Liver (tissue), 9 donors: Measurements from ENCODE around the gene RNF151. TPM values are rescaled to one million over a fixed set of nuclear protein-coding genes. Genes with fewer than 3 reads are reported as not detected.

Source experiments
- DNase-seq: peaks from one replicate; pipeline ENCODE4 v3.0.0-alpha.2; 2017; ENCODE audit warnings: low spot score
- H3K27ac ChIP-seq, 2 donors: one replicate each; pipeline ENCODE4 v1.7.0; 2013; ENCODE audit warnings: inconsistent platforms in 2 of 2, low read length in 2 of 2, control low read depth in 1 of 2, low read depth in 1 of 2, mild to moderate bottlenecking in 1 of 2
- H3K27me3 ChIP-seq, 4 donors: one replicate each; pipeline versions ENCODE4 v1.6.1 to v1.7.0; 2013; ENCODE audit warnings: low read length in 3 of 4, inconsistent platforms in 1 of 4, mild to moderate bottlenecking in 1 of 4, moderate library complexity in 1 of 4; ENCODE audit not compliant: control insufficient read depth in 4 of 4, insufficient read depth in 4 of 4
- H3K36me3 ChIP-seq, 4 donors: one replicate each; pipeline versions ENCODE4 v1.6.1 to v1.7.0; 2013; ENCODE audit warnings: low read length in 3 of 4, mild to moderate bottlenecking in 3 of 4, low read depth in 1 of 4, moderate library complexity in 1 of 4; ENCODE audit not compliant: control insufficient read depth in 4 of 4, insufficient read depth in 3 of 4
- H3K4me1 ChIP-seq, 4 donors: one replicate each; pipeline versions ENCODE4 v1.6.1 to v1.7.0; 2013; ENCODE audit warnings: low read length in 3 of 4, mild to moderate bottlenecking in 3 of 4, moderate library complexity in 1 of 4; ENCODE audit not compliant: control insufficient read depth in 4 of 4, insufficient read depth in 4 of 4
- H3K4me3 ChIP-seq, 3 donors: one replicate each; pipeline versions ENCODE4 v1.6.1 to v1.7.0; 2013; ENCODE audit warnings: low read length in 3 of 3, control low read depth in 1 of 3, low read depth in 1 of 3, mild to moderate bottlenecking in 1 of 3
- H3K9ac ChIP-seq, 2 donors: one replicate each; pipeline ENCODE4 v1.7.0; 2013; ENCODE audit warnings: low read length in 2 of 2, mild to moderate bottlenecking in 2 of 2, moderate library complexity in 2 of 2, control low read depth in 1 of 2, low read depth in 1 of 2
- H3K9me3 ChIP-seq, 4 donors: one replicate each; pipeline versions ENCODE4 v1.6.1 to v1.7.0; 2013; ENCODE audit warnings: low read length in 3 of 4; ENCODE audit not compliant: control insufficient read depth in 4 of 4
- EGR1 ChIP-seq, 2 donors: IDR thresholded peaks; 2 replicates each; pipeline ENCODE4 v1.6.1; 2016 to 2018; ENCODE audit warnings: antibody characterized with exemption in 2 of 2, low read depth in 2 of 2
- FOXA1 ChIP-seq: IDR thresholded peaks from 2 replicates; pipeline ENCODE4 v1.6.1; 2016; ENCODE audit warnings: antibody characterized with exemption
- FOXA2 ChIP-seq: IDR thresholded peaks from 2 replicates; pipeline ENCODE4 v1.6.1; 2016; ENCODE audit warnings: antibody characterized with exemption
- GABPA ChIP-seq, 2 donors: IDR thresholded peaks in 1 of 2; conservative IDR thresholded peaks in 1 of 2; 2 replicates each; pipeline ENCODE4 v1.6.1; 2016; ENCODE audit warnings: antibody characterized with exemption in 2 of 2, mild to moderate bottlenecking in 1 of 2, moderate library complexity in 1 of 2
- HNF4A ChIP-seq, 2 donors: conservative IDR thresholded peaks; 2 replicates each; pipeline ENCODE4 v1.6.1; 2016; ENCODE audit warnings: antibody characterized with exemption in 2 of 2, mild to moderate bottlenecking in 2 of 2
- HNF4G ChIP-seq: IDR thresholded peaks from 2 replicates; pipeline ENCODE4 v1.6.1; 2016; ENCODE audit warnings: antibody characterized with exemption
- JUND ChIP-seq, 2 donors: IDR thresholded peaks; 2 replicates each; pipeline ENCODE4 v1.6.1; 2016; ENCODE audit warnings: antibody characterized with exemption in 2 of 2
- NR2F2 ChIP-seq: IDR thresholded peaks from 2 replicates; pipeline ENCODE4 v1.6.1; 2016; ENCODE audit warnings: antibody characterized with exemption
- RAD21 ChIP-seq, 2 donors: IDR thresholded peaks; 2 replicates each; pipeline ENCODE4 v1.6.1; 2016; ENCODE audit warnings: antibody characterized with exemption in 2 of 2, mild to moderate bottlenecking in 2 of 2
- RXRA ChIP-seq, 2 donors: IDR thresholded peaks; 2 replicates each; pipeline ENCODE4 v1.6.1; 2017 to 2018; ENCODE audit warnings: antibody characterized with exemption in 2 of 2, mild to moderate bottlenecking in 1 of 2
- SP1 ChIP-seq: IDR thresholded peaks from 2 replicates; pipeline ENCODE4 v1.6.1; 2018; ENCODE audit warnings: antibody characterized with exemption, mild to moderate bottlenecking
- TAF1 ChIP-seq: conservative IDR thresholded peaks from 2 replicates; pipeline ENCODE4 v1.6.1; 2016; ENCODE audit warnings: antibody characterized with exemption, mild to moderate bottlenecking
- YY1 ChIP-seq: IDR thresholded peaks from 2 replicates; pipeline ENCODE4 v1.6.1; 2016; ENCODE audit warnings: antibody characterized with exemption, mild to moderate bottlenecking
- WGBS: extraction: QIAGEN DNeasy Blood & Tissue Kit; methylation state at CpG from one replicate; pipeline ENCODE4 v1.1.7; 2013; 5-methylcytosine and 5-hydroxymethylcytosine counted together
- polyA plus RNA-seq, 2 donors: library from polyadenylated mRNA; stranded (reverse) in 1 of 2; unstranded in 1 of 2; fragments of 200-250 nt in 1 of 2; fragments of >200 nt in 1 of 2; fragmentation: Nextera tagmentation in 1 of 2; extraction: Ambion mirVana in 1 of 2; gene quantifications; one replicate each; pipeline versions ENCODE4 v1.2.1 to v1.2.3, GENCODE V29; 2013 to 2015
- total RNA-seq, 2 donors: library from RNA; depleted of rRNA; stranded (reverse); fragments of >200 nt; gene quantifications; one replicate each; pipeline ENCODE4 v1.2.3, GENCODE V29; 2014
- TF ChIP-seq, protein P1 (sequence below): IDR thresholded peaks from 2 replicates; pipeline ENCODE4 v1.6.1; 2016; ENCODE audit warnings: antibody characterized with exemption
- TF ChIP-seq, protein P2 (sequence below): IDR thresholded peaks from 2 replicates; pipeline ENCODE4 v1.6.1; 2016; ENCODE audit warnings: antibody characterized with exemption
- TF ChIP-seq, protein P3 (sequence below): IDR thresholded peaks from 2 replicates; pipeline ENCODE4 v1.6.1; 2016; ENCODE audit warnings: antibody characterized with exemption, mild to moderate bottlenecking
- TF ChIP-seq, protein P4 (sequence below): IDR thresholded peaks from 2 replicates; pipeline ENCODE4 v1.6.1; 2016; ENCODE audit warnings: antibody characterized with exemption
- TF ChIP-seq, protein P5 (sequence below): fragments of 150-350 bp; IDR thresholded peaks from 2 replicates; pipeline ENCODE4 v1.5.1; 2017; ENCODE audit warnings: improper control_type of control experiment, low read depth, low read length; ENCODE audit not compliant: missing input control
- donor health status: healthy.
- donor health status: healthy.
- donor health status: healthy.
- donor health status: healthy.
- donor health status: healthy.

RNF151 gene
- total and polyA plus RNA-seq, 4 donors, result not detected

DNA sequence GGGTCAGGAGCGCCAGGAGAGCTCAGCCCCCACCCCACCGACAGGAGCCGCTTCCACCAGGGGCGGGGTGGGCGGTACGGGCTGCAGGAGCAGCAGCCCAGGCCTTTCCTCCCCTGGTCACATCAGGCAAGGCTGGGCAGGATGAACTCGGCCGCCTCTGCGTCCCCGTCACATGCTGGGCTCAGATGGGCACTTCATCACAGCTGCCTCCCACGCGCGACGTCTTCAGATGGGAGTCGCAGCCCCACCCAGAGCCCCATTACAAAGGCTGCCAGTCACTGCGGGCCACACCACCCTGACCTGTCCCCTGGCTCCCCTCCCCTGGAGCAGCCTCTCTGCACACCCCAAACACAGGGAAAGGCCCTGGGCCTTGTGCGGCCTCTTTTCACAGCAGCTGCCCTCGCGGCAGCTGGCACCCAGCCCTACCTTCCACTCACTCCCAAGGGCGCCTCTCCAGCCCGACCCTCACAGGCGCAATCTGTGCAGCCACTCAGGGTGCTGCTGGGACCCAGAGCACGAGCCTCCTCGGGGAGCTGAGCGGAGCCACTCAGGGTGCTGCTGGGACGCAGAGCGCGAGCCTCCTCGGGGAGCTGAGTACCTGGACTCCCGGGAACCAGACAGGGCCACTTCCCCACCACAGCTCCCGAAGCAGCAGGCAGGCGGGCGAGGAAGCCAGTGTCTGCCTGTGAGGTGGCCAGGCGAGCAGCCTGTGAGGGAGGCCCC lies 38.3 kb downstream of the RNF151 start:
- H3K27ac ChIP-seq, result no peak overlapping the region
- DNase-seq, result no peak
- peaks cover 14 to 34% (median 15%) of the 10 kb centered on the region in 4 donors for H3K36me3 ChIP-seq
- no peaks in the 10 kb centered on the region for H3K9me3 ChIP-seq
- 82% methylated on average over 34 of the region's 34 CpGs for WGBS
- peaks cover 36 to 52% (median 46%) of the 10 kb centered on the region in 4 donors for H3K4me1 ChIP-seq
- no peak overlapping the region for H3K4me3 ChIP-seq
- H3K9ac ChIP-seq, result no peak overlapping the region
- TF ChIP-seq TAF1, result no peak
- TF ChIP-seq, protein P1, sequence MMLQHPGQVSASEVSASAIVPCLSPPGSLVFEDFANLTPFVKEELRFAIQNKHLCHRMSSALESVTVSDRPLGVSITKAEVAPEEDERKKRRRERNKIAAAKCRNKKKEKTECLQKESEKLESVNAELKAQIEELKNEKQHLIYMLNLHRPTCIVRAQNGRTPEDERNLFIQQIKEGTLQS, result no peak
- TF ChIP-seq GABPA (IDR thresholded peaks at IDR 0.05 in 1 of 2, conservative IDR thresholded peaks at IDR 0.05 in 1 of 2), result no peak
- TF ChIP-seq FOXA1, result no peak
- TF ChIP-seq, protein P2, sequence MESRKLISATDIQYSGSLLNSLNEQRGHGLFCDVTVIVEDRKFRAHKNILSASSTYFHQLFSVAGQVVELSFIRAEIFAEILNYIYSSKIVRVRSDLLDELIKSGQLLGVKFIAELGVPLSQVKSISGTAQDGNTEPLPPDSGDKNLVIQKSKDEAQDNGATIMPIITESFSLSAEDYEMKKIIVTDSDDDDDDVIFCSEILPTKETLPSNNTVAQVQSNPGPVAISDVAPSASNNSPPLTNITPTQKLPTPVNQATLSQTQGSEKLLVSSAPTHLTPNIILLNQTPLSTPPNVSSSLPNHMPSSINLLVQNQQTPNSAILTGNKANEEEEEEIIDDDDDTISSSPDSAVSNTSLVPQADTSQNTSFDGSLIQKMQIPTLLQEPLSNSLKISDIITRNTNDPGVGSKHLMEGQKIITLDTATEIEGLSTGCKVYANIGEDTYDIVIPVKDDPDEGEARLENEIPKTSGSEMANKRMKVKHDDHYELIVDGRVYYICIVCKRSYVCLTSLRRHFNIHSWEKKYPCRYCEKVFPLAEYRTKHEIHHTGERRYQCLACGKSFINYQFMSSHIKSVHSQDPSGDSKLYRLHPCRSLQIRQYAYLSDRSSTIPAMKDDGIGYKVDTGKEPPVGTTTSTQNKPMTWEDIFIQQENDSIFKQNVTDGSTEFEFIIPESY, result no peak
- no peak for TF ChIP-seq EGR1 (IDR thresholded peaks at IDR 0.05; ENCODE audit: low read depth in 2 of 2)
- TF ChIP-seq, protein P3, sequence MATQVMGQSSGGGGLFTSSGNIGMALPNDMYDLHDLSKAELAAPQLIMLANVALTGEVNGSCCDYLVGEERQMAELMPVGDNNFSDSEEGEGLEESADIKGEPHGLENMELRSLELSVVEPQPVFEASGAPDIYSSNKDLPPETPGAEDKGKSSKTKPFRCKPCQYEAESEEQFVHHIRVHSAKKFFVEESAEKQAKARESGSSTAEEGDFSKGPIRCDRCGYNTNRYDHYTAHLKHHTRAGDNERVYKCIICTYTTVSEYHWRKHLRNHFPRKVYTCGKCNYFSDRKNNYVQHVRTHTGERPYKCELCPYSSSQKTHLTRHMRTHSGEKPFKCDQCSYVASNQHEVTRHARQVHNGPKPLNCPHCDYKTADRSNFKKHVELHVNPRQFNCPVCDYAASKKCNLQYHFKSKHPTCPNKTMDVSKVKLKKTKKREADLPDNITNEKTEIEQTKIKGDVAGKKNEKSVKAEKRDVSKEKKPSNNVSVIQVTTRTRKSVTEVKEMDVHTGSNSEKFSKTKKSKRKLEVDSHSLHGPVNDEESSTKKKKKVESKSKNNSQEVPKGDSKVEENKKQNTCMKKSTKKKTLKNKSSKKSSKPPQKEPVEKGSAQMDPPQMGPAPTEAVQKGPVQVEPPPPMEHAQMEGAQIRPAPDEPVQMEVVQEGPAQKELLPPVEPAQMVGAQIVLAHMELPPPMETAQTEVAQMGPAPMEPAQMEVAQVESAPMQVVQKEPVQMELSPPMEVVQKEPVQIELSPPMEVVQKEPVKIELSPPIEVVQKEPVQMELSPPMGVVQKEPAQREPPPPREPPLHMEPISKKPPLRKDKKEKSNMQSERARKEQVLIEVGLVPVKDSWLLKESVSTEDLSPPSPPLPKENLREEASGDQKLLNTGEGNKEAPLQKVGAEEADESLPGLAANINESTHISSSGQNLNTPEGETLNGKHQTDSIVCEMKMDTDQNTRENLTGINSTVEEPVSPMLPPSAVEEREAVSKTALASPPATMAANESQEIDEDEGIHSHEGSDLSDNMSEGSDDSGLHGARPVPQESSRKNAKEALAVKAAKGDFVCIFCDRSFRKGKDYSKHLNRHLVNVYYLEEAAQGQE, result no peak
- TF ChIP-seq SP1, result no peak
- TF ChIP-seq HNF4G, result no peak
- no peak for TF ChIP-seq FOXA2
- no peak for TF ChIP-seq HNF4A (conservative IDR thresholded peaks at IDR 0.05)
- TF ChIP-seq, protein P4, sequence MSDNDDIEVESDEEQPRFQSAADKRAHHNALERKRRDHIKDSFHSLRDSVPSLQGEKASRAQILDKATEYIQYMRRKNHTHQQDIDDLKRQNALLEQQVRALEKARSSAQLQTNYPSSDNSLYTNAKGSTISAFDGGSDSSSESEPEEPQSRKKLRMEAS, result no peak
- no peak for TF ChIP-seq JUND (IDR thresholded peaks at IDR 0.05)
- TF ChIP-seq YY1, result no peak
- TF ChIP-seq RXRA (IDR thresholded peaks at IDR 0.05), result no peak
- TF ChIP-seq NR2F2, result no peak
- TF ChIP-seq RAD21 (IDR thresholded peaks at IDR 0.05), result no peak
- TF ChIP-seq, protein P5, sequence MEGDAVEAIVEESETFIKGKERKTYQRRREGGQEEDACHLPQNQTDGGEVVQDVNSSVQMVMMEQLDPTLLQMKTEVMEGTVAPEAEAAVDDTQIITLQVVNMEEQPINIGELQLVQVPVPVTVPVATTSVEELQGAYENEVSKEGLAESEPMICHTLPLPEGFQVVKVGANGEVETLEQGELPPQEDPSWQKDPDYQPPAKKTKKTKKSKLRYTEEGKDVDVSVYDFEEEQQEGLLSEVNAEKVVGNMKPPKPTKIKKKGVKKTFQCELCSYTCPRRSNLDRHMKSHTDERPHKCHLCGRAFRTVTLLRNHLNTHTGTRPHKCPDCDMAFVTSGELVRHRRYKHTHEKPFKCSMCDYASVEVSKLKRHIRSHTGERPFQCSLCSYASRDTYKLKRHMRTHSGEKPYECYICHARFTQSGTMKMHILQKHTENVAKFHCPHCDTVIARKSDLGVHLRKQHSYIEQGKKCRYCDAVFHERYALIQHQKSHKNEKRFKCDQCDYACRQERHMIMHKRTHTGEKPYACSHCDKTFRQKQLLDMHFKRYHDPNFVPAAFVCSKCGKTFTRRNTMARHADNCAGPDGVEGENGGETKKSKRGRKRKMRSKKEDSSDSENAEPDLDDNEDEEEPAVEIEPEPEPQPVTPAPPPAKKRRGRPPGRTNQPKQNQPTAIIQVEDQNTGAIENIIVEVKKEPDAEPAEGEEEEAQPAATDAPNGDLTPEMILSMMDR, result no peak
- H3K27me3 ChIP-seq, result no peaks in the 10 kb centered on the region
